Measurements from ENCODE around the gene ATF2.

- TF ChIP-seq GATA2 (IDR thresholded peaks at IDR 0.05; ENCODE audit: low read depth, low read length) (no peak), GATA3 (IDR thresholded peaks at IDR 0.05; ENCODE audit: low read depth, low read length) (no peak)
Measured at GRCh38 chr2:175101514-175101913, 66.5 kb downstream of the ATF2 start.

All from SH-SY5Y (cell line).